GM12892 (cell line): ENCODE data around the gene PEMT.

Experiments
- POLR2A ChIP-seq: IDR thresholded peaks from 2 replicates; pipeline ENCODE4 v1.6.1; 2011; ENCODE audit warnings: low read depth, low read length, control low read depth
- POLR2AphosphoS5 ChIP-seq: IDR thresholded peaks from 2 replicates; pipeline ENCODE4 v1.6.1; 2011; ENCODE audit warnings: low read depth, low read length, control low read depth
- TAF1 ChIP-seq: IDR thresholded peaks from 2 replicates; pipeline ENCODE4 v1.6.1; 2011; ENCODE audit warnings: low read depth, mild to moderate bottlenecking, control low read depth, low read length, borderline replicate concordance

DNA sequence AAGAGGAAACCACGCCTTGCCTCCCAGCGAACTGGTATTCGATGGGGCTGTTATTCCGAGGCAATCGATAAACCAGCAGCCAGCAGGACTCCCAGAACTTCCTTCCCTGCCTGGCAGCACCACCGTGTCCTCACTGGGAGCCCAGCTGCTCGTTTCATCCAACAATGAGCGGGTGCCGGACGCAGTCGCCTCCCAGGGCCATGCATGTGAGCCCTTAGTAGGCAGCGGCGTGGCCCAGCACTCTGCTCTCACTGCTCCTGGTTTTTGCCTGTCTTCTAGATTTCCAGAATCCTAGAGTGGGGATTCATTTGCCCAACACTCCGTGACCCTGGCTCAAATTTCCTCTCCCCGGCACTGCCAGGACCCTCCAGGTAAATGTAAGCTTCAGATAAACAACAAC is 66.2 kb downstream of the PEMT start:
- TF ChIP-seq POLR2A = no peak
- TF ChIP-seq TAF1 = no peak
- TF ChIP-seq POLR2AphosphoS5 = no peak
